Ramos (cell line): ENCODE data around the gene USH1C.

ENCODE experiments used
- in situ Hi-C: fragments of 300-500 bp; cut with MboI; formaldehyde crosslinking; loops from one replicate; pipeline ENCODE4 v1.14.3; 2022; ENCODE audit warnings: low sequenced_read_pairs; ENCODE audit not compliant: unreplicated experiment

USH1C gene

DNA sequence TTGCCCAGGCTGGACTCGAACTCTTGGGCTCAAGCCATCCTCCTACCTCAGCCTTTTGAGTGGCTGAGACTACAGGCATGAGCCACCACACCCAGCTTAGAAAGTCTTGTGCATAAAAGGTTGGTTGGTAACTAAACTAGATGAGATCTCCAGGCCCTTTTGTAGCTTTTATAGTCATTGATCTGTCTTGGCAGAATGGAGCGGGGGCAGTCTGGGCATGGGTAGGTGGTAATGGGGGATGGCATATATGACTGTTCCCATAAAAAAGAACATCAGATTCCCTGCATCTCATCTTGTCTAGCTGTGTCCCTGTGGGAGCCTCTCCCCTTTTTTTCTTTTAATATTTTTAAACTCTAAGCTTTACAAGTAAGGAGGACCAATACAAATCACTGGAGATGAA lies 97.7 kb downstream of the USH1C start:
- in situ Hi-C loops: no loop called here

DNA sequence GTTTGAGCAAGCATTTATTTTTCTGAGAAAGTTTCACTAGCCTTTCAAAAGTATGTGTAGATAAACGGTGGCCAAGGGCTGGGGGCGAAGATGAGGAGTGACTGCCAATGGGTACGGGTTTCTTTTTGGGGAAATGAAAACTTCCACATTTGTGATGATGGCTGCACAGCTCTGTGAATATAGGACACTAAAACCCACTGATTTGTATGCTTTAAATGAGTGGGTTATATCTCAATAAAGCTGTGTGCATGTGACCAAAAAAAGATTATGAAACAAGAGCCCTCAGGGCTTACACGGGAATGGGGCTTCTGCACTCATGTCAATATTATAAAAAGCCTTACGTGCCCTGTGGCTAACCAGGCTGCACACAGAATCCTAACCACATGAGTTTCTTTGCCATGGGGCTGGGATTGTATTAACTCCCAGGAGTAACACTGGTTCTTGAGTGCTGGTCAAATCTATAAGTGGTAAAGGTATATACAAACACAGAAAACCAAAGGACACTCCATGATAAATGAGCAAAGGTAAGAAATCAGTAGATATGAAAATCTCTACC lies 98.9 kb downstream of the USH1C start:
- in situ Hi-C loops: no loop called here

- in situ Hi-C loops: no loop called here
Measured at GRCh38 chr11:17443926-17444690, 100.1 kb downstream of the USH1C start.
